NB4 (cell line): ENCODE measurements around the gene NR2F1-AS1.

ENCODE experiments used
- DNase-seq: peaks from one replicate; pipeline ENCODE4 v3.0.0; 2010; ENCODE audit warnings: low read depth
- H3K4me3 ChIP-seq: one replicate; pipeline ENCODE4 v1.5.1; 2011; ENCODE audit warnings: mild to moderate bottlenecking, low read depth, low read length, moderate library complexity
- CTCF ChIP-seq: IDR thresholded peaks from one replicate; pipeline ENCODE4 v1.5.1; 2012; ENCODE audit warnings: low read depth, low read length
- MAX ChIP-seq: IDR thresholded peaks from 2 replicates; pipeline ENCODE4 v1.6.1; 2011; ENCODE audit warnings: low read depth, low read length
- MYC ChIP-seq: IDR thresholded peaks from 2 replicates; pipeline ENCODE4 v1.6.1; 2011; ENCODE audit warnings: low read depth, low read length
- POLR2A ChIP-seq: IDR thresholded peaks from 2 replicates; pipeline ENCODE4 v1.6.1; 2011; ENCODE audit warnings: mild to moderate bottlenecking; ENCODE audit not compliant: insufficient read length; ENCODE audit errors: extremely low read depth

The NR2F1-AS1 gene

GRCh38 chr5:93585041-93585766 is 4.2 kb upstream of the NR2F1-AS1 start:
- TF ChIP-seq POLR2A (no peak), MYC (no peak), MAX (no peak; the same call in 1 of the 2 replicates), CTCF (no peak)
- H3K4me3 ChIP-seq = peak overlapping the region; percentile 55
- DNase-seq = peak; percentile 67

DNA sequence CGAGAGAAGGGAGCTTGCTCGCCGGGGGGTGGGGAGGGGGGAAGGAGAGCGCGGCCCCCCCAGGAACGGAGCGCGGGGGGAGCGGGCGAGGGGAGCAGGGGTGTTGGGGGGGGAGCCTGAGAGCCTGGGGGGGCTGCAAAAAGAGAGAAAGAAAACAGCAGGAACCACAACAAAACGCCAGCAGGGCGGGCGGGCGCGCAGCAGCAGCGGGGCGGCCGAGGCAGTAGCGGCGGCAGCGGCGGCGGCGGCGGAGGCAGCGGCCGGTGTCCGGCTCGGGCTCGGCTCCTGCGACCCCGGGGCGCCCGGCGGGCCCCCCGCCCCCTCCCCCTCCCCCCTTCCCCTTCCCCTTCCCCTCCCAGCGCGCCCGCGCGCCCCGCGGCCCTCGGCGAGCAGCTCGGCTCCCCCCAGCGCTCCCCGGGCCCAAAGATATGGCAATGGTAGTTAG is 3.6 kb upstream of the NR2F1-AS1 start:
- no peak for DNase-seq
- no peak for TF ChIP-seq POLR2A
- no peak for TF ChIP-seq MAX
- no peak for TF ChIP-seq MYC
- TF ChIP-seq CTCF = no peak
- H3K4me3 ChIP-seq = peak overlapping the region; percentile 55

- peak; percentile 82 for DNase-seq
- TF ChIP-seq POLR2A = no peak
- no peak for TF ChIP-seq CTCF
- no peak for TF ChIP-seq MAX
- TF ChIP-seq MYC = no peak
- peak overlapping the region; percentile 61 for H3K4me3 ChIP-seq
Measured at GRCh38 chr5:93583768-93584595, 3.0 kb upstream of the NR2F1-AS1 start.

DNA sequence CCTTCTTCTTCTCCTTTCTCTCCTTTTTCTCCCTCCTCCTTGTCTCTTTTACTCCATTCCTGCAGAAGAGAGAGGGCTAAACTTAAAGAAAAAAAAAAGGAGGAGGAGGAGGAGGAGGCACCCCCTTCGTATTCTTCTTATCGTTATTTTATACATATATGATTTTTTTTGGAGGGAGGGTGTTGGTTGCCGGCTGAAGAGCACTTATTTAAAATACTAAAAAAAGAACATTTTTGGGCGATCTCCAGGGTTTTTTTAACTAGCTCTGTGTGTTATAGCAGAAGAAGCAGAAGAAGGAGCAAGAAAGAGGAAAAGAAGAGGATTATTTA is 2.4 kb upstream of the NR2F1-AS1 start:
- TF ChIP-seq MAX = no peak
- no peak for TF ChIP-seq POLR2A
- no peak for TF ChIP-seq MYC
- no peak for TF ChIP-seq CTCF
- peak overlapping the region; percentile 61 for H3K4me3 ChIP-seq
- DNase-seq = no peak

DNA sequence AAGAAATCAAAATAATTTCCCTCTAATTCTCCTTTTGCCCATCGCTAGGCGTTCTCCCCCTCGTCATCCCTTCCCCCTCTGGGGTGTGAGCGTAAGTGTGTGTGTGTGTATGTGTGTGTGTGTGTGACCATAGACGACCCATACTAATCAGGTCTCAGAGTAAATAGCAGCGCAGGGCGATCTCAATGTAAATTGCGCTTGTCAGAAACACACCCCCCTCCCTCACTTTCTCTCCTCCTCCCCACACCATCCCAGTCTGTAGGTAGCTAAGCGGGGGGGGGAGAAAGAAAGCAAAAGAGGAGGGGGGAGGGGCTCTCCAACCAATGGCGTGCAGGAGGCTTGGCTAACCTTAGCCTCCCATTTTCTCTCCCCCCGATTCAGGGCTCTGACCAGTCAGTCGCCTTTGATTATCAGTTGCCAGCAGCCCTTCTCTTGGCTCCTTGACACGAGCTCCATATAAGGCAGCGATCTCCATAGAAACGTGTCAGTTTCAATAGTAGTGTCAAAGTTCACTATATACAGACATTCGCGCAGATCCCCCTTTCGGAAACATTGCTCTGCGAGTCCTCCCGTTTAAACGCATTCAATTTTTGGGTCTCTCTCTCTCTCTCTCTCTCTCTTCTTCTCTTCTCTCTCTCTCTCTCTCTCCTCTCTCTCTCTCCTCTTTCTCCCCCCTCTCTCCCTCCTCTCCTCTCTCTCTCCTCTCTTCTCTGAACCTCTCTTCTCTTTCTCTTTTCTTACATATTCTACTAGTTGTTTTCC is 1.8 kb upstream of the NR2F1-AS1 start, which contains the start of gene NR2F1:
NR2F1 (plus strand) TSS at position 546 of the 762 bp plus-strand sequence. CDS start 1,802 bp downstream, outside the sequence.
- H3K4me3 ChIP-seq = peak within 1 kb of the TSS; percentile 61
- peak; percentile 77 for DNase-seq
- TF ChIP-seq MYC (peak; percentile 31; the same call in 1 of the 2 replicates), POLR2A (no peak), CTCF (no peak), MAX (no peak)
